ENCODE measurements around the gene SDF4. TPM values are rescaled to one million over a fixed set of nuclear protein-coding genes. Genes with fewer than 3 reads are reported as not detected.

The SDF4 gene
- total and polyA plus RNA-seq, 2 of the 13 experiments (the other 11 are each of a cell fraction or from before 2014, with no cell fraction given): 80.8 to 107 TPM

- TF ChIP-seq BATF2 (CRISPR knock-in tag; IDR thresholded peaks at IDR 0.05) (no peak), NAIF1 (CRISPR knock-in tag; IDR thresholded peaks at IDR 0.05; ENCODE audit: borderline replicate concordance) (no peak; the same call in 1 of the 2 replicates), LBX2 (CRISPR knock-in tag; IDR thresholded peaks at IDR 0.05; ENCODE audit: borderline replicate concordance) (no peak), THYN1 (CRISPR knock-in tag; IDR thresholded peaks at IDR 0.05; ENCODE audit: borderline replicate concordance, low read depth) (no peak), CBX1 (IDR thresholded peaks at IDR 0.05; ENCODE audit: low read depth) (no peak), PREB (CRISPR knock-in tag; IDR thresholded peaks at IDR 0.05) (no peak), ZNF75D (CRISPR knock-in tag; IDR thresholded peaks at IDR 0.05; ENCODE audit: borderline replicate concordance) (no peak), KAT7 (CRISPR knock-in tag; IDR thresholded peaks at IDR 0.05; ENCODE audit: borderline replicate concordance) (no peak), NR2C2 (CRISPR knock-in tag; IDR thresholded peaks at IDR 0.05; ENCODE audit: borderline replicate concordance) (no peak), TP53 (CRISPR knock-in tag; conservative IDR thresholded peaks at IDR 0.05) (0 out of 2 replicates have a peak, but pooled peaks have one; percentile 31), ZNF253 (CRISPR knock-in tag; IDR thresholded peaks at IDR 0.05; ENCODE audit: borderline replicate concordance) (no peak), MYPOP (CRISPR knock-in tag; IDR thresholded peaks at IDR 0.05) (no peak), NFYB (CRISPR knock-in tag; IDR thresholded peaks at IDR 0.05) (no peak), ZNF138 (CRISPR knock-in tag; IDR thresholded peaks at IDR 0.05; ENCODE audit: low read depth) (no peak)
These were observed 973 bp downstream of the SDF4 start (continued) for GRCh38 chr1:1230656-1231399.
